A673 (cell line): ENCODE data around the gene MINDY4.

Experiments used
- CTCF ChIP-seq: fragments of 300-800, 200-600 bp; sonication (generic); conservative IDR thresholded peaks from 2 replicates; pipeline ENCODE4 v1.5.1; 2017; ENCODE audit warnings: low read depth, mild to moderate bottlenecking, antibody characterized with exemption, low read length, moderate library complexity, mixed read lengths
- EZH2 ChIP-seq: fragments of 200-600 bp; sonication (generic); IDR thresholded peaks from 2 replicates; pipeline ENCODE4 v1.6.1; 2017; ENCODE audit warnings: borderline replicate concordance, low read depth, mild to moderate bottlenecking, mixed read lengths, antibody characterized with exemption, low read length; ENCODE audit not compliant: poor library complexity, severe bottlenecking

GRCh38 chr7:30730097-30730496, 41.1 kb upstream of the MINDY4 start:
- TF ChIP-seq CTCF (no peak), EZH2 (no peak)
